ENCODE results near the gene TCEAL7. TPM values are rescaled to one million over a fixed set of nuclear protein-coding genes. Genes with fewer than 3 reads are reported as not detected.
"Not testable (repeated sequence)": the region's sequence is repeated elsewhere in the genome, so short reads cannot be mapped to it uniquely, and the experiment has no call there.

Gene TCEAL7, protein sequence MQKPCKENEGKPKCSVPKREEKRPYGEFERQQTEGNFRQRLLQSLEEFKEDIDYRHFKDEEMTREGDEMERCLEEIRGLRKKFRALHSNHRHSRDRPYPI
- 10 to 100 TPM in 1 of 2 donors, 1 to 10 TPM in 1; 2.8 to 12.2 TPM for total RNA-seq

DNA sequence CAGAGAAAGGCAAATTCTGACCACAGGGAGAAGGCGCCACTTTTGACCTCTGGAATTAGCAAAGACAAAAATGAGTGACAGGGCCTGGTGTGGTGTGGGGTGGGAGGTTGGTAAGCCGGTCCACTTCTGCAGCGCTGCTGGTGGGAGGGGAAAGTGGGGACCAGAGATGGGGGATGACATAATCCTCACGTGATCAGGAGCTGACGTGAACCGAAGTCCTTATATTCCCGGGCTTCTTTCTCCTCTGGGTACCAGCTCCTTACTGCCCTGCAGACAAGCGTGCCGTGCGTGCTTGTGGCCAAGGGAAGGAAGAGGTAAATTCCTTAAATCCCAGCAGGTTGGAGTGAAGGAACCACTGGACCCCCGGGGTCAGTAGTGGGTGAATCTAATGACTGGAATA, at the start of gene TCEAL7:
Gene TCEAL7 (plus strand): TSS at position 249 of the 400 bp plus-strand sequence. CDS start 1,165 bp downstream, outside the sequence.
- TF ChIP-seq, protein P1, sequence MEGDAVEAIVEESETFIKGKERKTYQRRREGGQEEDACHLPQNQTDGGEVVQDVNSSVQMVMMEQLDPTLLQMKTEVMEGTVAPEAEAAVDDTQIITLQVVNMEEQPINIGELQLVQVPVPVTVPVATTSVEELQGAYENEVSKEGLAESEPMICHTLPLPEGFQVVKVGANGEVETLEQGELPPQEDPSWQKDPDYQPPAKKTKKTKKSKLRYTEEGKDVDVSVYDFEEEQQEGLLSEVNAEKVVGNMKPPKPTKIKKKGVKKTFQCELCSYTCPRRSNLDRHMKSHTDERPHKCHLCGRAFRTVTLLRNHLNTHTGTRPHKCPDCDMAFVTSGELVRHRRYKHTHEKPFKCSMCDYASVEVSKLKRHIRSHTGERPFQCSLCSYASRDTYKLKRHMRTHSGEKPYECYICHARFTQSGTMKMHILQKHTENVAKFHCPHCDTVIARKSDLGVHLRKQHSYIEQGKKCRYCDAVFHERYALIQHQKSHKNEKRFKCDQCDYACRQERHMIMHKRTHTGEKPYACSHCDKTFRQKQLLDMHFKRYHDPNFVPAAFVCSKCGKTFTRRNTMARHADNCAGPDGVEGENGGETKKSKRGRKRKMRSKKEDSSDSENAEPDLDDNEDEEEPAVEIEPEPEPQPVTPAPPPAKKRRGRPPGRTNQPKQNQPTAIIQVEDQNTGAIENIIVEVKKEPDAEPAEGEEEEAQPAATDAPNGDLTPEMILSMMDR (IDR thresholded peaks at IDR 0.05) = no peak
- Histone ChIP-seq H3K4me1 (ENCODE audit: control insufficient read depth in 1 of 2, low read depth in 2 of 2) (no peaks in the 10 kb centered on the region), H3K4me3 (peak within 1 kb of the TSS; percentile 68), H3K27me3 (replicated peaks; ENCODE audit: insufficient read depth) (no peaks in the 10 kb centered on the region), H3K9me3 (no peaks in the 10 kb centered on the region), H3K36me3 (no peaks in the 10 kb centered on the region), H3K27ac (no peak within 1 kb of the TSS)
- DNase-seq (ENCODE audit: low spot score) (no peak), ATAC-seq (ENCODE audit: insufficient number of reproducible peaks, low FRiP score, low read depth) (peak; percentile 91)

DNA sequence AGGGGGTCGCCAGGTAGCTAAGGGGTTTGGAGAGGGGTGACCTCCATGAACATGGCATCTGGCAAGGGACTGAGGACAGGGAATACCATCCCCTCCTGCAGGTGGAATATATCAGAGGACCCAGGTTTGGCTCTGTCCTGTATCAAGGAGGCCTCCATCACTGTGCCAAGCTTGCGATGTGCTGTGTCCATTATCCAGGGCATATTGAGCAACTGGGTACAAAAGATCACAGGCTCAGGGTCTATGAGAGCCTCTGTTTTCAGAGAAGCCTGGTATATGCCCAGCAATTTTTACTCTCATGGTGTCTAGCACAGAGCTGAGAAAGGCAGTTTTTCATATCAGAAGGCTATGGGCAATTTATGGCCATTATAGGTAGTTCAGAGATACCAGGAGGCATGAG, 36.9 kb upstream of the TCEAL7 start:
- Histone ChIP-seq H3K36me3 (no peaks in the 10 kb centered on the region), H3K27ac (no peak overlapping the region), H3K4me3 (no peak overlapping the region), H3K9me3 (no peaks in the 10 kb centered on the region), H3K27me3 (replicated peaks; ENCODE audit: insufficient read depth) (no peaks in the 10 kb centered on the region), H3K4me1 (ENCODE audit: control insufficient read depth in 1 of 2, low read depth in 2 of 2) (no peaks in the 10 kb centered on the region)
- no peak for DNase-seq (ENCODE audit: low spot score)
- TF ChIP-seq, protein P1 (IDR thresholded peaks at IDR 0.05) = no peak
- ATAC-seq (ENCODE audit: insufficient number of reproducible peaks, low FRiP score, low read depth) = no peak

DNA sequence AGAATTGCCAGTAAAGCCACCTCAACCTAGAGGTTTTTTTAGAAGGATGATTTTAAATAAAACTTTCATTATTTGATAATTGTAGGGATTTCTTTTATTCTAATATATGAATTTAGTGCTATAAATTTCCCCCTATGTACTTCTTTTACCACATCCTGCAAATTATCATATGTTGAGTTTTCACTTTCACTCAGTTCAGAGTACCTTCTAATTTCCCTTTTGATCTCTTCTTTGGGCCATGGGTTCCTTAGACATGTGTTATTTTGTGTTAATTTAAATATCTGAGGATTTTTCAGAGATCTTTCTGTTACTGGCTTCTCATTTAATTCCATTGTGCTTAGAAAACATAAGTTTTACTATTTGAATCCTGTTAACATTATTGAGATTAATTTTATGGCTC, 25.3 kb upstream of the TCEAL7 start:
- no peaks in the 10 kb centered on the region for H3K4me1 ChIP-seq (ENCODE audit: control insufficient read depth in 1 of 2, low read depth in 2 of 2)
- H3K9me3 ChIP-seq = no peaks in the 10 kb centered on the region
- DNase-seq (ENCODE audit: low spot score) (no peak), ATAC-seq (ENCODE audit: insufficient number of reproducible peaks, low FRiP score, low read depth) (no peak)
- no peak overlapping the region for H3K4me3 ChIP-seq
- TF ChIP-seq, protein P1 (IDR thresholded peaks at IDR 0.05) = no peak
- no peaks in the 10 kb centered on the region for H3K36me3 ChIP-seq
- no peak overlapping the region for H3K27ac ChIP-seq
- H3K27me3 ChIP-seq (replicated peaks; ENCODE audit: insufficient read depth) = no peaks in the 10 kb centered on the region

DNA sequence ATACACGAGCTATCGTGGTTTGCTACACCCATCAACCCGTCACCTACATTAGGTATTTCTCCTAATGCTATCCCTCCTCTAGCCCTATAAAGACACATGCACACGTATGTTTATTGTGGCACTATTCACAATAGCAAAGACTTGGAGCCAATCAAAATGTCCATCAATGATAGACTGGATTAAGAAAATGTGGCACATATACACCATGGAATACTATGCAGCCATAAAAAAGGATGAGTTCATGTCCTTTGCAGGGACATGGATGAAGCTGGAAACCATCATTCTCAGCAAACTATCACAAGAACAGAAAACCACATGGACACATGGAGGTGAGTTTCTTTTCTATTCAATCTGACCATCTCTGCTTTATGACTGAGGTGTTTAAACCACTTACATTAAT, 24.4 kb upstream of the TCEAL7 start:
- H3K4me1 ChIP-seq (ENCODE audit: control insufficient read depth in 1 of 2, low read depth in 2 of 2); H3K4me3 ChIP-seq; ATAC-seq (ENCODE audit: insufficient number of reproducible peaks, low FRiP score, low read depth); H3K27me3 ChIP-seq (replicated peaks; ENCODE audit: insufficient read depth); H3K27ac ChIP-seq; H3K9me3 ChIP-seq; H3K36me3 ChIP-seq; DNase-seq (ENCODE audit: low spot score): not testable (repeated sequence)

DNA sequence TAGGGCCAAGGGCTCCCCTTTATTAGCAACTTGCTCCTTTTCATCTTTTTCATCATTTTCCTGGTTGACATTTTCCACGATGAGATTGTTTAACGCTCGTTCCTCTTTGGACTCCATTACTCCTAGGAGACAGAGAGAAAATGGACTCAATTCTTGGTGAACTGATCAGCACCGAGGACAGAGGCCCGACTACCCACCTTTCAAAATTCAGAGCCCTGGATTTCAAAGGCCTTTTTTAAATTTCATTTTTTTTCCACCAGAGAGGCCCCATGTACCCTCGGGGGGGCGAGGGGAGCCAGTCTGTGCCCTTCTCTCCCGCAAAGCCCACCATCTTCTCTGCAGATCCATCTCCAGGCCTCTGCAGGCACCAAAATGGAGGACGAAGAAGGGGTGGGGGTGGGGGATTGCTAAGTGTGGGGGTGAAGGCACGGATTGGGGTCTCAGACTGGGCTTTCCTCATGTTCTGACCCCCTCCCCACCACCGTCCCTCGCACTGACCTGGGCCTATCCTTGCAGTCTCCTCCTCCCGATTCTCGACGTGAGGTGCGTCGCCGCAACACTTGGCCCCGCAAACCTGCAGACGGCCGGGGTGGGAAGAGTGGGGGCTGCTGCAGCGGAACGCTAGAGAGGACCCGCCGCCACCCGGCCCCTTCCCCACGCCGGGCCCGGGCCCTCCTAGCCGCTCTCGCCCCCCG, 20.0 kb upstream of the TCEAL7 start:
- DNase-seq (ENCODE audit: low spot score) (no peak), ATAC-seq (ENCODE audit: insufficient number of reproducible peaks, low FRiP score, low read depth) (no peak)
- no peaks in the 10 kb centered on the region for H3K36me3 ChIP-seq
- H3K27ac ChIP-seq = no peak overlapping the region
- TF ChIP-seq, protein P1 (IDR thresholded peaks at IDR 0.05) = no peak
- peaks cover 0 to 6% of the 10 kb centered on the region in 2 donors for H3K4me1 ChIP-seq (ENCODE audit: control insufficient read depth in 1 of 2, low read depth in 2 of 2)
- H3K27me3 ChIP-seq (replicated peaks; ENCODE audit: insufficient read depth) = no peaks in the 10 kb centered on the region
- peak overlapping the region; percentile 68 for H3K4me3 ChIP-seq
- no peaks in the 10 kb centered on the region for H3K9me3 ChIP-seq
